Jurkat, Clone E6-1 (cell line): Measurements from ENCODE around the gene LRRC19.

Source experiments
- DNase-seq: peaks from one replicate; pipeline ENCODE4 v3.0.0-alpha.2; 2011; ENCODE audit warnings: low read depth, low spot score
- H3K4me3 ChIP-seq: 2 replicates; pipeline ENCODE4 v1.5.1; 2011; ENCODE audit warnings: mild to moderate bottlenecking, low read length, control low read depth, moderate library complexity

The LRRC19 gene

GRCh38 chr9:26956860-26957233 is 48.6 kb downstream of the LRRC19 start:
- no peak overlapping the region for H3K4me3 ChIP-seq
- DNase-seq, result no peak

DNA sequence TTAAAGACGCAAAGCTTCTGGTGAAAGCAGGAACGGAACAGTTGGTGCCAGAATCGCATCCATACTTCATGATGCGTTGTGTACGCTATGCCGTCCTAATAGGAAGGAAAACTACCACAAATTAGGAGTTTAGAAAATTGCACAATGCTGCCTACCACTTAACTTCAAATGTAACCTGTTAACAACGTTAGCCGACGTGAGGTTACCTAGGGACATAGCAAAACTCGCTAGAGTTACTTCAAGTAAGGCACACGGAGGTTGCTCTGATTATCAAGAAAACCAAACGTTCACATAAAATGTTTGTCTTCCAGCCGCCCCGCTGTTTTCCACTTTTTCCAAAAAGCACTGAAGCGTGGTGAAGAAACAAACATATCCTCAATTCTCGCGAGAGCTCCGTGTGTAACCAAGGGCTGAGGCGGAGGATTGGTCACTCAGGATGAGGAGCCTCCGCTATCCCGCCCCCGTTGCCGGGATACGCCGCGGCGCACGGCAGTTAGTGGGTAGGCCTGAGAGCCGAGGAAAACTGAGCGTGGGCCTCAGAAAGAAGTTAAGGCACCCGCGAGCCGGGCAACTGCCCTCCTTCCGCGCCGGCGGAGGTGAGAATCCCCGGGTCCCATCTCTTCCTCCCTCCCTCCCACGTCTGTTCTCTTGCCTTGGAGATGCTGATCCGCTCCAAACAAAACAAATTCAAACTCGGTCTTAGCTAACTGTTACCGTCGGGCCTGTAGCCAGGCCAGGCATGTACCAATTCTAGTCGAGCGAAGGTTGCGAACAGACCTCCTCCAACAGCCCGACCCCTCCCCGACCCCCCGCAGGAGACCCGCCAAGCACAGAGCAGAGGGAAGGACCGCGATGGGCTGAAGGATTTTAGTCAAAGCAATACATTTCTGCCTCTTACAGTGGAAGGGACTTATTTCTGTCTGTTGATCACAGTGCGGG is 49.3 kb downstream of the LRRC19 start, which contains the start of gene IFT74:
Gene IFT74, plus strand, starts transcription at position 492 of the 939 bp plus-strand sequence. CDS start 5,556 bp downstream, outside the sequence.
- DNase-seq, result no peak
- H3K4me3 ChIP-seq, result no peak within 1 kb of the TSS

DNA sequence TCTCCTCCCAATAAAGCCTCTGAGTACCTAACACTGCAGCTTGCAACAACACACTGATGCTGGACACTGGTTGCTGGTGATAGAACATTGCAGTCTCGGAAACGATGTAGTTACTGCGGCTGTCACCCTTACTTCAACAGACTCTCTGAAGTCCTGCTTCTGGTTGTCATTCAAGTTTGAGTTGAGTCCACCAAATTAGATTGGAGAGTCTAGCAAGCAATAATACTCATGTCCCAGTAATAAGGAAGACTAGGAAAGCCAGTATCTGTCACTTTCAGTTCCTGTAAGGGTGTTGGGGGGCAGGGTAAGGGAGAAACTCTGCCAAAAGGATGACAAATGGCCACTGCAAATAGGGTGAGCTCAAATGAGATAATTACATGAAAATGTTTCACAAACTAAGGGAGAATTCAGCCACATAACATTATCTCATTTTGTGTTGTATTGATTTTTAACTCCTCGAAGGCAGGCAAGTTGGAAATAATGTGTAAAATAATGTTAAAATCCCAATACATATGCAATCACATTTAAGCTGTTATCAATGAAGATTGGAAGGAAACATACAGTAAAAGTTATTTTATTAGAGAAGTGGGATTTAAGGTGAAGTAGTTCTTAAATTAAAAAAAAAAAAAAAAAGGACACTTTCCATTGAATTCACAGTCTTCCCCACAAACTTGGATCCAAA is 50.1 kb downstream of the LRRC19 start:
- H3K4me3 ChIP-seq, result no peak overlapping the region
- no peak for DNase-seq

GRCh38 chr9:26954050-26954508 is 51.4 kb downstream of the LRRC19 start:
- H3K4me3 ChIP-seq, result no peak overlapping the region
- no peak for DNase-seq

DNA sequence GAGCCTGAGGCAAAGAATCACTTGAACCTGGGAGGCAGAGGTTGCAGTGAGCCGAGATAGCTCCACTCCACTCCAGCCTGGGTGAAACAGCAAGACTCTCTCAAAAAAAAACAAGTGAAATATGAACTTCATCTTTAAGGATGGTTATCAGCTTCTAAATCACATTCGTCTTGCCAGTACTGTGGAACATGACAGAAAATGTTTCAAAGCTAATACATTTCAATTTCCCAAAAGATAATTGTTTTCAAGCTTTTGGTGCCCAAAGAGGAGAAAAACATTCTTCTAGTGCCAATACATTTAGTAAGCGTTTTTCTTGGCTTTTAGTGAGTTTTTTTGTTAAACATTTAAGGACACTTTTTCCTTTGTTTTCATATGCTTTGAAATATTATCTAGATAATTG is 53.7 kb downstream of the LRRC19 start:
- DNase-seq, result no peak
- H3K4me3 ChIP-seq, result no peak overlapping the region

GRCh38 chr9:26950521-26950920 is 55.0 kb downstream of the LRRC19 start:
- DNase-seq, result no peak
- H3K4me3 ChIP-seq, result no peak overlapping the region

DNA sequence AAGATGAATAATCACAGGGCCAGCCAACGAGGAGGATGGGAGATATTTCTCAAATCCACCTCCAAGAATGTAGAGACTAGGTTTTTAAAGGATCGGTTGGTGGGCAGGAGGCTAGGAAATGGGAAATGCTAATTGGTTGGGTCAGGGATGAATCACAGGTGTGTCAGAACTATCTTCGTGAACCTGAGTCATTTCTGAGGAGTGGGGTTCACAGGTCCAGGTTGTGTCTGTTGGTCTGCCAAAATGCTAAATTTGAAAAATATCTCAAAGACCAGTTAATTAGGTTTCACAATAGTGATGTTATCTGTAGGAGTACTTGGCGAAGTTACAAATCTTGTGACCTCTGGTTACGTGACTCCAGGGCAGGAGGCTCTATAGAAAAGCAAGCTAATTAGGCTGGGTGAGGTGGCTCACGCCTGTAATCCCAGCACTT is 55.8 kb downstream of the LRRC19 start:
- no peak for DNase-seq
- no peak overlapping the region for H3K4me3 ChIP-seq

DNA sequence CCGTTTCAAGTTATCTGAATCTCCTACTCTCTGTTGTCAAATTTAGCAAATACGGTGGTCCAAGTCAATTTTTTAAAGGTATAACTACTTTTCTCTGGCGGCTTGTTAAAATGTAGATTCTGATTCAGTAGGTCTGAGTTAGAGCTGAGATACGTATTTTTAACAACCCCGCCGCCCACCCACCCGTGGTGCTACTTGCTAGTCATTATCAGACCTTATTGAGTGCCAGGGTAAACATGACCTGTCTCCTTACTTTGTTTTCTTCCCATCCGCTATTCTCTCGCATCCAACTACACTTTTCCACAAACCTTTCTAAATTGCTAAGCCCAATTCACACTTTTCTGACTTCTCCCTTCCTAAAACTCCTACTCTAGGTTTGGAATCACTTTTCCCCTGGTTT is 57.7 kb downstream of the LRRC19 start:
- H3K4me3 ChIP-seq, result peak overlapping the region; percentile 95
- no peak for DNase-seq

DNA sequence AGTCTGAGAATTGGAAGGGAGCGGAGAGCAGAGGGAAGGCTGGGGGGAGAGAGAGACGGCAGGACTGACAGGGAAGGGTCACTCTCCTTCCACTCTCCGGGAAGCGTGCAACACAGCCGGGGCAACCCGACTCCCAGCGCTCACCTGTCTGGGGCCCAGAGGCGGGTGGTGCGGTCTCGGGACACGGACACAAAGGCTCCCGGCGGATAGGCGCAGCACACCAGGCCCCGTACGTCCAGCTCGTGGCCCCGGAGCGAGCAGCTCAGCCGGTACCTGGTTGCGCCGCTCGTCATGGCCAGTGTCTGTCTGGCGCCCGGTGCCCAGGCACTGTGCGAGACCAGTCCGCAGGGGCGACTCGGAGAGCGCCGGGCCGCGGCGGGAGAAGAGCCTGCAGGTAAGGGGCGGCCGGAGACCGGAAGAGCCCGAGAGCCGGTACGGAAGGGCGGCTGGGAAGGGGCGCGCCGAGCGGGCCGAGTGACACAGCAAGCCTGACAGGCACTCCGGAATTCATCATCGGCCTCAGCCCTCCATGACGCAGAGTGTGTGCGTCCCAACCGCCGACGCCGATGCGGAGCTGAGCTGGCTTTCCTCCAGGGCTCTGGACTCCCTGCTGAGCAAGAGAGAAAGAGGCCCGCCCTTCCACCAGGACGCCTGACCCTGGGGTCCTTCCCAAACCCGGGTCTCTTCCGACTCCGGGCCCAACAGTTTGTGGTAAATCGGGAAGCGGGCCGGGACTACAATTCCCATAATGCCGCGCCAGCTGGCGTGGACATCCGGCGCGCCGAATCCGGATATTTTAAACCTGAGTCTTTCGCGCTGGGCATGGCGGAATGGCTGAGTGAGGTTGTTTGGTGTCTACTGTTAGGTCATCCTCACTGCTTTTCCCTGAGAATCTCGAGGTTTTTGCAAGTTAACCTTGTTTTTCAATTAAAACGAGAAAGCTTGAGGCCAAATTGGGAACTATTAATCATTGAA is 58.4 kb downstream of the LRRC19 start, which contains the start of gene PLAA:
Gene PLAA, minus strand, starts transcription at position 490 of the 975 bp plus-strand sequence. Its CDS starts 197 bp downstream, at position 293.
- peak within 1 kb of the TSS; percentile 95 for H3K4me3 ChIP-seq
- DNase-seq, result peak; percentile 77

GRCh38 chr9:26945591-26945990 is 59.9 kb downstream of the LRRC19 start:
- DNase-seq, result no peak
- peak overlapping the region; percentile 95 for H3K4me3 ChIP-seq
